Keratinocyte (primary cell): ENCODE measurements around the gene CDHR2. TPM values are rescaled to one million over a fixed set of nuclear protein-coding genes. Genes with fewer than 3 reads are reported as not detected.

Source experiments
- DNase-seq: peaks from one replicate; pipeline ENCODE4 v3.0.0-alpha.2; 2011; ENCODE audit warnings: low read depth, missing footprints, low spot score
- FAIRE-seq: peaks from 2 replicates; lab custom pipeline; 2011; peaks lifted over from hg19 to GRCh38; lab: Jason Lieb, UNC
- H2AFZ ChIP-seq: 2 replicates; pipeline ENCODE4 v1.6.0; 2012; ENCODE audit warnings: low read length, control low read depth, inconsistent platforms; ENCODE audit not compliant: control insufficient read depth
- H3K27ac ChIP-seq: 2 replicates; pipeline ENCODE4 v1.5.1; 2011; ENCODE audit warnings: low read length; ENCODE audit not compliant: control insufficient read depth, insufficient read depth
- H3K27me3 ChIP-seq: 3 replicates; pipeline ENCODE4 v1.6.0; 2011; ENCODE audit warnings: low read length; ENCODE audit not compliant: control insufficient read depth, insufficient read depth; ENCODE audit errors: extremely low read depth
- H3K36me3 ChIP-seq, 2 experiments: 2 replicates in 1 of 2; 3 replicates in 1 of 2; pipeline ENCODE4 v1.5.1; 2011; ENCODE audit warnings: low read length in 2 of 2, mild to moderate bottlenecking in 1 of 2; ENCODE audit not compliant: control insufficient read depth in 2 of 2, insufficient read depth in 2 of 2; ENCODE audit errors: extremely low read depth in 1 of 2
- H3K4me1 ChIP-seq: 3 replicates; pipeline ENCODE4 v1.5.1; 2011; ENCODE audit warnings: low read length; ENCODE audit not compliant: control insufficient read depth, insufficient read depth; ENCODE audit errors: extremely low read depth
- H3K4me2 ChIP-seq: 3 replicates; pipeline ENCODE4 v1.6.0; 2011; ENCODE audit warnings: low read depth, low read length; ENCODE audit not compliant: control insufficient read depth, insufficient read depth; ENCODE audit errors: extremely low read depth
- H3K4me3 ChIP-seq, 3 experiments: fragments of 200-600 bp in 1 of 3; sonication (generic) in 1 of 3; 2 replicates in 2 of 3; 3 replicates in 1 of 3; pipeline ENCODE4 v1.5.1; 2011 to 2016; ENCODE audit warnings: low read length in 3 of 3, mild to moderate bottlenecking in 3 of 3, control low read depth in 2 of 3, inconsistent platforms in 1 of 3, low read depth in 1 of 3, mixed read lengths in 1 of 3, mixed run types in 1 of 3, moderate library complexity in 1 of 3; ENCODE audit not compliant: control insufficient read depth in 2 of 3, insufficient read depth in 2 of 3; ENCODE audit errors: extremely low read depth in 1 of 3
- H3K79me2 ChIP-seq: 2 replicates; pipeline ENCODE4 v1.6.0; 2012; ENCODE audit warnings: low read length; ENCODE audit not compliant: control insufficient read depth, insufficient read depth
- H3K9ac ChIP-seq: 3 replicates; pipeline ENCODE4 v1.6.0; 2011; ENCODE audit warnings: low read length; ENCODE audit not compliant: control insufficient read depth, insufficient read depth; ENCODE audit errors: extremely low read depth
- H3K9me1 ChIP-seq: 3 replicates; pipeline ENCODE4 v1.6.0; 2011; ENCODE audit warnings: low read length; ENCODE audit not compliant: control insufficient read depth, insufficient read depth; ENCODE audit errors: extremely low read depth
- H3K9me3 ChIP-seq: 2 replicates; pipeline ENCODE4 v1.5.1; 2012; ENCODE audit warnings: low read depth, low read length; ENCODE audit not compliant: control insufficient read depth
- H4K20me1 ChIP-seq: 3 replicates; pipeline ENCODE4 v1.6.0; 2011; ENCODE audit warnings: low read length; ENCODE audit not compliant: control insufficient read depth, insufficient read depth; ENCODE audit errors: extremely low read depth
- CTCF ChIP-seq, 3 experiments: IDR thresholded peaks in 1 of 3; conservative IDR thresholded peaks in 1 of 3; optimal IDR thresholded peaks in 1 of 3; 2 replicates in 2 of 3; 3 replicates in 1 of 3; pipeline versions ENCODE3 to v1.5.1; 2011; ENCODE audit warnings: low read length in 3 of 3, mild to moderate bottlenecking in 3 of 3, moderate library complexity in 2 of 3, control low read depth in 1 of 3, inconsistent platforms in 1 of 3; ENCODE audit not compliant: insufficient read depth in 2 of 3; ENCODE audit errors: extremely low read depth in 1 of 3
- EZH2 ChIP-seq: IDR thresholded peaks from one replicate; pipeline ENCODE4 v1.6.1; 2012; ENCODE audit warnings: inconsistent platforms, mild to moderate bottlenecking, low read length, moderate library complexity
- dilution Hi-C: fragments of 300-500 bp; cut with MboI; formaldehyde crosslinking; loops from one replicate; pipeline ENCODE4 v1.7.0; 2020; ENCODE audit warnings: low sequenced_read_pairs; ENCODE audit not compliant: extremely low pct_ligation_motif_present
- polyA plus RNA-seq, 5 experiments: library from polyadenylated mRNA; depleted of rRNA in 3 of 5; stranded (reverse) in 3 of 5; stranded (forward) in 1 of 5; unstranded in 1 of 5; fragments of >200 nt; gene quantifications; 1 replicate in 1 of 5; 2 replicates in 3 of 5; 3 replicates in 1 of 5; pipeline versions ENCODE4 v1.2.1 to v1.2.3, GENCODE V29; 2011 to 2012; ENCODE audit warnings: missing spikeins in 2 of 5, low read depth in 1 of 5, low replicate concordance in 1 of 5

The CDHR2 gene
- polyA plus RNA-seq, 1 donor (not counting 4 experiments of a cell fraction or from before 2014, with no cell fraction given): not detected

GRCh38 chr5:176561259-176561658 is 12.1 kb downstream of the CDHR2 start:
- Histone ChIP-seq H3K4me3 (no peak overlapping the region), H3K79me2 (no peaks in the 10 kb centered on the region), H3K36me3 (no peaks in the 10 kb centered on the region), H3K27me3 (no peaks in the 10 kb centered on the region), H3K4me2 (no peak overlapping the region), H3K27ac (no peak overlapping the region), H3K9me1 (no peaks in the 10 kb centered on the region), H2AFZ (no peak overlapping the region), H3K9me3 (no peaks in the 10 kb centered on the region), H3K4me1 (peaks cover 11% of the 10 kb centered on the region), H3K9ac (no peak overlapping the region), H4K20me1 (no peaks in the 10 kb centered on the region)
- dilution Hi-C loops: no loop called here
- DNase-seq (no peak), FAIRE-seq (peak; percentile 49)
- TF ChIP-seq EZH2: no peak
- no peak for TF ChIP-seq CTCF (optimal IDR thresholded peaks at IDR 0.05 in 1 of 3, IDR thresholded peaks at IDR 0.05 in 1 of 3, conservative IDR thresholded peaks at IDR 0.05 in 1 of 3; ENCODE audit: extremely low read depth in 1 of 3, insufficient read depth in 2 of 3, low read length in 3 of 3)

- H4K20me1 ChIP-seq: no peaks in the 10 kb centered on the region
- dilution Hi-C loops: no loop called here
- no peak overlapping the region for H3K27ac ChIP-seq
- DNase-seq (no peak), FAIRE-seq (no peak)
- H2AFZ ChIP-seq: no peak overlapping the region
- H3K4me1 ChIP-seq: peaks cover 11% of the 10 kb centered on the region
- no peaks in the 10 kb centered on the region for H3K79me2 ChIP-seq
- H3K9me3 ChIP-seq: no peaks in the 10 kb centered on the region
- no peak overlapping the region for H3K9ac ChIP-seq
- no peak overlapping the region for H3K4me2 ChIP-seq
- no peaks in the 10 kb centered on the region for H3K9me1 ChIP-seq
- H3K4me3 ChIP-seq: no peak overlapping the region
- no peaks in the 10 kb centered on the region for H3K36me3 ChIP-seq
- TF ChIP-seq CTCF (optimal IDR thresholded peaks at IDR 0.05 in 1 of 3, IDR thresholded peaks at IDR 0.05 in 1 of 3, conservative IDR thresholded peaks at IDR 0.05 in 1 of 3; ENCODE audit: extremely low read depth in 1 of 3, insufficient read depth in 2 of 3, low read length in 3 of 3) (no peak), EZH2 (no peak)
- H3K27me3 ChIP-seq: no peaks in the 10 kb centered on the region
Observed at GRCh38 chr5:176562189-176562588, 13.0 kb downstream of the CDHR2 start.
